ENCODE measurements around the gene TMEM250. TPM values are rescaled to one million over a fixed set of nuclear protein-coding genes. Genes with fewer than 3 reads are reported as not detected.

TMEM250 gene
- total and polyA plus RNA-seq, 2 of the 4 experiments (the other 2 are of a cell fraction), result 14.0 to 17.5 TPM

DNA sequence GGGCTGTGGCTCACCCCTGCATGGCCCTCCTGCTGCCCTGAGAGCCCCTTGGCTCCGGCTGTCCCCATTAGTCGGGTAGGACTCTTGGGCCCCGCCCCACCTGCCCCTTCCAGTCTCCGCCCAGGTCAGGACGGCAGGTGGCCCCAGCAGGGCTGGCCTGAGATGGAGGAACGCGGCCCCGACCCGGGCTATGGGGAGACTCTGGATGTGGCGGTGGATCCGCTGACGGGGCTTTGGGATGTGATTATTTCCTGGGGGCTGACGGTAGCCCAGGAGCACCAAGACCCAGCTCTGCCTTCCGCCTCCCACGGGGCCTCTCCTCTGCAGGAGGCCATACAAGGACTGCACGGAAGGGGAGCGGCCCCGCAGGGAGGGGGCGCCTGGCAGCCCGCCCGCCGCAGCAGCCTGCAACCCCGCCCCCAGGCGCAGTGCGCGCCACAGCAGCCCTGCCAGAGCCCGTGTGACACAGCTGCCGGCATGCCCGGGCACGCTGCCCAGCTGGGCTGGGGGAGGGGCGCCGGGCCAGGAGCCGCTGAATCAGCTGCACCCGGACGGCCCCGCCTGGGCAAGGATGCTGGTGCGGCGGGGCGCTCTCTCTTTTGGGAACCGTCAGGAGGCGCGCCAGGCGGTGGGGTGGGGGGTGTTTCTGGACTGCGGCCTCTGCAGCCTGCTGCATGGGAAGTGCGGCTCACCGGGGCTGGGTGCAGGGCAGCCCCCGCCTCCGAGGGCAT lies 9.2 kb downstream of the TMEM250 start (continued):
- TF ChIP-seq, protein P1, sequence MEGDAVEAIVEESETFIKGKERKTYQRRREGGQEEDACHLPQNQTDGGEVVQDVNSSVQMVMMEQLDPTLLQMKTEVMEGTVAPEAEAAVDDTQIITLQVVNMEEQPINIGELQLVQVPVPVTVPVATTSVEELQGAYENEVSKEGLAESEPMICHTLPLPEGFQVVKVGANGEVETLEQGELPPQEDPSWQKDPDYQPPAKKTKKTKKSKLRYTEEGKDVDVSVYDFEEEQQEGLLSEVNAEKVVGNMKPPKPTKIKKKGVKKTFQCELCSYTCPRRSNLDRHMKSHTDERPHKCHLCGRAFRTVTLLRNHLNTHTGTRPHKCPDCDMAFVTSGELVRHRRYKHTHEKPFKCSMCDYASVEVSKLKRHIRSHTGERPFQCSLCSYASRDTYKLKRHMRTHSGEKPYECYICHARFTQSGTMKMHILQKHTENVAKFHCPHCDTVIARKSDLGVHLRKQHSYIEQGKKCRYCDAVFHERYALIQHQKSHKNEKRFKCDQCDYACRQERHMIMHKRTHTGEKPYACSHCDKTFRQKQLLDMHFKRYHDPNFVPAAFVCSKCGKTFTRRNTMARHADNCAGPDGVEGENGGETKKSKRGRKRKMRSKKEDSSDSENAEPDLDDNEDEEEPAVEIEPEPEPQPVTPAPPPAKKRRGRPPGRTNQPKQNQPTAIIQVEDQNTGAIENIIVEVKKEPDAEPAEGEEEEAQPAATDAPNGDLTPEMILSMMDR (conservative IDR thresholded peaks at IDR 0.05; ENCODE audit: low read depth, low read length), result 0 out of 2 replicates have a peak, but pooled peaks have one; percentile 13
- TF ChIP-seq MXI1 (IDR thresholded peaks at IDR 0.05; ENCODE audit: borderline replicate concordance, low read depth, low read length) (peak; percentile 66; the same call in 1 of the 2 replicates), BHLHE40 (IDR thresholded peaks at IDR 0.05; ENCODE audit: low read depth, low read length) (peak; percentile 83)

Data from IMR-90 (cell line).